ENCODE measurements around the gene LAMTOR5.

The LAMTOR5 gene

DNA sequence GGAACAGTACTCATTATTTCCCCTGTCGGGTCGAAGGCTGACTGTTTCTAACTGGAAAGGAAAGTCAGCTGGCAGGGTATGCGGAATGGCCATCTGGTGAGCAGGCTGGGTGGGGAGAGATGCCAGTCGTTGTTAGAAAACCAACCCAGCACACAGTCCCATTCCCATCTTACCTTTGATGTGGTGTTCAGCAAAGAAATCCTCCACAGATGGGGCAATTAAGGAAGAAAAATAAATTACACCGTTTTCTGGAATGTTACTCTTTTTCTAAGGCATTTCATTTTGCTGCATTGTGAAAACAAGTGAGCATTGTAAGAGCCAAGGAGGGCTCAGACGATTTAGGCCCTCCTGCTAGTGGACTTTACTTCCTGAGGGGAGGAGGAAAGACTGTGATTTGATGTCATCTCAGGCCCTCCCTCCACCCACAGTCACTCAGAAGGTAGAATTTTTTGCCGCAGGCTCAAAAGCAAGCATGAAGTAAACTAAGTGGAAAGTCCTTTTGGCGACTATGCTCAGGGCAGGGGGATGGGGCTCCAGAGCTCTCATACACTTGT lies 16.7 kb downstream of the LAMTOR5 start, which contains the start of gene SLC16A4:
SLC16A4 (minus strand) TSS at position 335 of the 554 bp plus-strand sequence. CDS start 1,703 bp downstream, outside the sequence.
- no peak for DNase-seq (ENCODE audit: extremely low read depth in 1 of 2, low read depth in 1 of 2)

DNA sequence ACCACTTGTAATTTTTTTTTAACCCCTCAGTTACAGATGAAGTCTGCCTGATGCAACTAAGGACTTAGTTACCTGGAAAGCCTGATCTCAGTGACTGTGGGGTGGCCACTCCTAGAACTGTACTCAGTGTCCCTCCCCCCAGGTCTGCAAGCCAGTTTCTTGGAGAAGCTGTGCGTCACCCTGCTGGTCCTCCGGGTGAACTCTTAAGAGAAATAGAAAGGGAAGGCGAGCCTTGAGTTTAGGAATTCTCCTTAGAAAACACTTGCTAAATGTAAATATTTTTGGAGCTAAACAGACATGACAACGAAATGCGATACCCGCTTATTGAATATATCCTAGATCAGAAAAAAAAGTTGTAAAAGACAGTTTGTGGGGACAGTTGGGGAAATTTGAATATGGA lies 17.4 kb downstream of the LAMTOR5 start:
- DNase-seq (ENCODE audit: extremely low read depth in 1 of 2, low read depth in 1 of 2), result no peak

DNA sequence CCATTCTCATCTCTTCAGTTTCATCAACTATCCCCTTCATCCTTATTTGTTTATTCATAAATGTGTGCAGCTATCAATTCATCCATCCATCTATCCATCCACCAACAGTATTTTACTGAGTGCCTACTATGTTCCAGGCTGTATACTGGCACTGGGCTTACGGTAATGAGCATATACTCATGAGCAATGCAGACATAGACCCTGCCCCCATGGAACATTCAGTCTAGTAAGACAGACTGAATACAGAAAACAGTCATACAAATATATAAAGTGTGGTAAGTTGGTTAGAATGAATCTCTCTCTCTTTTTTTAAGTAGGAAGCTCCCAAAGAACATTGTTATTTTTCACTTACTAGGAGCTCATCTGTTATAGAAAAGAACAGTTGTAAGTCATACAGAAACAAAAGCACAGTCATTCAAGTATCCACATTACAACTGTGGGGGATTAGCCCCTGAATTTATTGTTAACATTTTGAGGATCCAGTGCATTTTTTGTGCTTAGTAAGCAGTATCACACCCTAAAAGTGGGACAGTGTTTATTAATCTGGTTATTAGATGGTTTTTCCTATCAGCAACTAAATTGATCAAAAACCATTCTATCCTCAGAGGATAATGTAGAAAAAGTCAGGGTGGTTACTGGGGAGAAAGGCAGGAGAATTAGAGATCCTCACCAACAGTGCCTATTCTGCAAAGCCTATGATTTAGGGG lies 20.3 kb downstream of the LAMTOR5 start:
- DNase-seq (ENCODE audit: extremely low read depth in 1 of 2, low read depth in 1 of 2), result no peak

DNA sequence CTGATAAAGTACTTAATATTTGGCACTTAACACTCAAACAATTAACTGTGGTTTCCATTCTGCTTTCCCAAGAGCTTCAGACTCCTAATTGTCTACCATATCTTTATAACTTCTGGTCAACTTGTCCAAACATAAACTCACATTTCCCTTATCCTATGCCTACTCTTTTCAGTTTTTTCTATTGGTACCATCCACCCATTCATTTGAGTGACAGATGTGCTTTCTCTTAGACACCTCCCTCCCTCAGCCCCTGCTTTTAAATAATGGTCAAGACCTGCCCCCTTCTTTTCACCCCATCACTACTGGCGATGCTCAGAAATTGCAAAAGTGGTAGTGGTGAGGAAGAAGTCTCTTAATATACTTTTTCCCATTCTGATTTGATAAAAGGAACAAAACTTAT lies 22.1 kb downstream of the LAMTOR5 start:
- no peak for DNase-seq (ENCODE audit: extremely low read depth in 1 of 2, low read depth in 1 of 2)

DNA sequence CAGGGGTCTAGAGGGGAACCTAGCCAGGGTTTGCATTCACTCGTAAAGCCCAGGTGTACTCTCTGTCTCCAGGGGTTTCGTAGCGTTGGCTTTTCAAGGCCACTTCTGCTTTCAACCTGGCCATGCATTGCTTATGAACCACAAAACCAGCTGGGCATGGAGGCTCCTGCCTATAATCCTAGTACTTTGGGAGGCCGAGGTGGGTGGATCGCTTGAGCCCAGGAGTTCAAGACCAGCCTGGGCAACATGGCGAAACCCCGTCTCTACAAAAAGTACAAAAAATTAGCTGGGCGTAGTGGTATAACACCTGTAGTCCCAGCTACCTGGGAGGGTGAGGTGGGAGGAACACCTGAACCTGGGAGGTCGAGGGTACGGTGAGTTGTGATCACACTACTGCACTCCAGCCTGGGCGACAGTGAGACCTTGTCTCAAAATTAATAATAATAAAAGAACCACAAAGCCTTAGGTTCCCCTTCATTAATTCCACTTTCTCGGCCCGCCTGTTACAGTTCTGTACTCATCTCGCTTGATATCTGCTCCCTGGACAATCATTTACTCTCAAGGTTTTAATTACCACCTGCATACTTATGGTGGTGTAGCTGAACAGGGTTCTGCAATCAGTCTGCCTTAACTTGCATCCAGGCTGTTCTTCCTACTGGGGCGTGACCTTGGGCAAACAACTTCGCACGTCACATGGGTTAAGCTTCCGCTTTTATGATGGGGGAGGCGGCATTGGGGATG lies 22.7 kb downstream of the LAMTOR5 start:
- DNase-seq (ENCODE audit: extremely low read depth in 1 of 2, low read depth in 1 of 2), result no peak

DNA sequence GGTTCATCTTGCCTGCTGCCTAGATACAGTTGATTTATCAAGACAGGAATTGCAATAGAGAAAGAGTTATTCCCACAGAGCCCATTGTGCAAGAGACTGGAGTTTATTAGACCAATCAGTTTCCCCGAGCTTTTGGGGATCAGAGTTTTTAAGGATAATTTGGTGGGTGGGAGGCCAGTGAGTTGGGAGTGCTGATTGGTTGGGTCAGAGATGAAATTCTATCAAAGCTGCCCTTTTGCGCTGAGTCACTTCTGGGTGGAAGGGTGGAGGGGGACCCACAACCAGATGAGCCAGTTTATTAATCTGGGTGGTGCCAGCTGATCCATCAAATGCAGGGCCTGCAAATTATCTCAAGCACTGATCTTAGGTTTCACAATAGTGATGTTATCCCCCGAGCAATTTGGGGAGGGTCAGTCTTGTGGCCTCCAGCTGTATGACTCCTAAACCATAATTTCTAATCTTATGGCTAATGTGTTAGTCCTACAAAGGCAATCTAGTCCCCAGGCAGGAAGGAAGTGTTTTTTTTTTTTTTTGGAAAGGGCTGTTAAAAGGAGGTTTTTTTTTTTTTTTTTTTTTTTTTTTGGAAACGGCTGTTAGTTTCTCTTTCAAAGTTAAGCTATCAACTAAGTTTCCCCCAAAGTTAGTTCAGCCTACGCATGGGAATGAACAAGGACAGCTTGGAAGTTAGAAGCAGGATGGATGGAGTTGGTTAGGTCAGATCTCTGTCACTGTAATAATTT lies 24.1 kb downstream of the LAMTOR5 start:
- no peak for DNase-seq (ENCODE audit: extremely low read depth in 1 of 2, low read depth in 1 of 2)

DNA sequence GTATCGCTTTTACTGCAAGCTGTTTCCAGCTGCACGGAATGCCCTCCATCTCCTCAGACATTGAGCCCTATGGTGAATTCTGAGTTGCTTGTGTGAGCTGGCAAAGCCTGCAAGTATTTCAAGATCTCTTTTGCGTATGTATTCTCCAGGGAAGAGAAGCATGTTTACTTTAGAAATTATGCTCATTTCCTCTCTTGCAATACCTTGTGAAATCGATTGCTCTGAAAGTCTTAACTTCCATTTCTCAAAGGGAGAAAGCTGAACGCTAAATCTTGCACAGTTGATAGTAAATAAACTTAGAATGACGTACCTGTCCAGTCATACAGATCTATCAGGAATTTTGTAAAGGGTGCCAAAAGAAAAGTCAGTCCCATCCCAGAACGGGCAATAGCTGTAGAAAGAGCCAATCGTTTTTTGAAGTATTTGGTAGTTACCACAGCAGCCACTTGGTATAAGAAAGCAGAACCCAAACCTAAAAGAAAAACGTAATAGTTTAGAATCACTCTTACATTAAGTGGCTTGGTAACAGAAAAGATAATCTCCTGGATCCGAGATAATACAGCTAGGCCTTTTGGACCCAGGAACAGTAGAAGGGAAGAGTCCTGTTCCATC lies 26.7 kb downstream of the LAMTOR5 start:
- DNase-seq (ENCODE audit: extremely low read depth in 1 of 2, low read depth in 1 of 2), result no peak

DNA sequence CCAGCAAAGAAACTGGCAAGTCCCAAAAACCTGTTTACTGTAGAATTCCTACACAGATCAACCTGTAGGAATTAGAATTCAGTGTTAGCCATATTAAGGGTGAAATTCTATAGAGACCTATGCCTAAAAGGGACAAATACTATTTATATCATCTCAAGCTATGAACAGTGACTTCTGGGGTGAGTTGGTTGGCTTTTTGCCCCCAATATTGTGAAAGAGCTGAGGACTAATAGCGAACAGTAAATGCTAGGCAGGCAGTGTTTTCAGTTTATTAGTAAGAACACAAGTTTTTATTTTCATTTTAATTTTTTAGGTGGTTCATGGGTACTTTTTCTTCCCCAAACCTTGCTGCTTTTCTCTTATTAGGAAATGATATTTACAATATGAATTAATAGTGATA lies 32.0 kb downstream of the LAMTOR5 start:
- DNase-seq (ENCODE audit: extremely low read depth in 1 of 2, low read depth in 1 of 2), result no peak

DNA sequence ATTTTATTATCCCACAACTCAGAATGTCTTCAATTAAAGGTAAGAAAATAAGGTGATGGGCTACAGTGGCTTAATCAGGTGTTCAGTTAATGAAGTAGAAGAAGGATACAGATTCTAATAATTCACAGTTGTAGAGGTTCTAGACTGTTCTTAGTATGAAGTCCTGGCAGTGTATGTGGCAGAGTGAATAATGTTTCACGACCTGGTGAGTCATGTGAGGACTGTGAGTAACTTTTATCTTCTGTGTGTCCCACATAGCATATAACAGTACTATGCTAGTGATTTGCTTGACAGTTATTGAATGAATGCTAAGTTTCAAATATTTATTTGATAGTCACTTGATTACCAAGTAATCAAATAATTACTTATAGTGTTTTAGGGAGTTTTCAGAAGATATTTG lies 36.7 kb downstream of the LAMTOR5 start:
- no peak for DNase-seq (ENCODE audit: extremely low read depth in 1 of 2, low read depth in 1 of 2)

DNA sequence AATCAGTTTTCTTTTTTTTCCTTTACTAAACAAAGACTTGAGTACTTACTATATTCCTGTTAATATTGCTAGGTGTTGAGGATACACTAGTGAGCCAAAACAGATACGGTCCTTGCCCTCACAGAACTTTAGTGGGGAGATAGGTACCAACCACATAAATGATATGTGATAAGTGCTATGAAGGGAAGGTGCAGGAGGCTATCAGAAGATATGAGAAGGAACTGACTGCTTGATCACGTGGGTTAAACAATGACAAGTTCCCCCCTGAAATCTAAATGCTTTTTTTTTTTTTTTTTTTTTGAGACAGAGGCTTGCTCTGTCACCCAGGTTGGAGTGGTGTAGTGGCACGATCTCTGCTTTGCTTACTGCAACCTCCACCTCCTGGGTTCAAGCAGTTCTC lies 43.3 kb downstream of the LAMTOR5 start:
- DNase-seq (ENCODE audit: extremely low read depth in 1 of 2, low read depth in 1 of 2), result no peak

DNA sequence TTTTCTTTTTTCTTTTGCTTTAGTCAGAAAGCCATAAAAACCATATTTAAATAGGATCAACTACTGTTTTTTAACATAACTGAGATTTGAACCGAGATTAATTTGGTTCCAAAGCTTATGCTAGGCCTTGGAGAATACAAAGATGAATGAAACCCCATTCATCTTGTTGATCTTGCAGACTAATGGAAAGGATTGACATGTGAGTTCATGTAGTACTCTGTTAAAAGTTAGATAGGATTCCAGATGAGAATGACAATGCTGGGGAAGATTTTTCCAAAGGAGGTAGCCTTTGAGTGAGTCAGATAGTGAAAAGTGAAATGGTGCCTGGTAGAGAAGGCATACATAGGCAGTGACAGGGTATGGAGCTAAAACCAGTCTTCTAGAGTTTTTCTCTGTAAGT lies 45.6 kb downstream of the LAMTOR5 start:
- DNase-seq (ENCODE audit: extremely low read depth in 1 of 2, low read depth in 1 of 2), result no peak

DNA sequence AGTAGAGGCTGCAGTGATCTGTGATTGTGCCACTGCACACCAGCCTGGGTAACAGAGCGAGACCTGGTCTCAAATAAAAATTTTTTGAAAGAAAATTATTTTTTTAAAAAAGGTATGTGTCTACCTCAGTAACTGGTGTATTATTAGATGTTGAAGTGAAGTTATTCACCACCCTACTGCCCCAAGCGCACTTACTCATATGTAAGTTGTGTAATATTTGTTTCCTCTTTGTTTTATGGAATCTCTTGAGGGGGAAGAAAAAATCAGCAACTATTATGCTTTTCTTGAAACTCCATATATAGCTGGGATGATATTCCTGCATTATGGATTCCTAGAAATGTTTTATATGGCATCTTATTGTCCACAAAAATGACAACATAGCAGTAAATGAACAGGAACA lies 47.1 kb downstream of the LAMTOR5 start:
- no peak for DNase-seq (ENCODE audit: extremely low read depth in 1 of 2, low read depth in 1 of 2)

DNA sequence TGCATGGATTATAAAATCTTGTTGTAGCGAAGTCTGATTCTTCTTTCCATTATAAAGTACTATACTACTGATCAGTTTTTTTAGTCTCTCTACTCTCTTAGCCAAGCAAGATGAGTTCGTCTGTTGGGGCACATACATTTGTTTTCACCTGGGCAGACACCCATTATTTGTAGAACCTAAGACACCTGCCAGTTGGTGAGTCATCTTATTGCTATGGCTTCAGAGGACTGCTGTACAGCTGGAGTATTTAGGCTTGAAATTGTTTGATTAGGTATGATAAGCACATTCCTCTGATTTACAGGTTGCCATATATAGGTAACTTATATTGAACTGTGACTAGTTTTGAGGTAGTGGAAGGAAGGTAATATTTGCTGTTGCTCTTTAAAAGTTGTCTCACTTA lies 51.1 kb downstream of the LAMTOR5 start:
- DNase-seq (ENCODE audit: extremely low read depth in 1 of 2, low read depth in 1 of 2), result no peak

DNA sequence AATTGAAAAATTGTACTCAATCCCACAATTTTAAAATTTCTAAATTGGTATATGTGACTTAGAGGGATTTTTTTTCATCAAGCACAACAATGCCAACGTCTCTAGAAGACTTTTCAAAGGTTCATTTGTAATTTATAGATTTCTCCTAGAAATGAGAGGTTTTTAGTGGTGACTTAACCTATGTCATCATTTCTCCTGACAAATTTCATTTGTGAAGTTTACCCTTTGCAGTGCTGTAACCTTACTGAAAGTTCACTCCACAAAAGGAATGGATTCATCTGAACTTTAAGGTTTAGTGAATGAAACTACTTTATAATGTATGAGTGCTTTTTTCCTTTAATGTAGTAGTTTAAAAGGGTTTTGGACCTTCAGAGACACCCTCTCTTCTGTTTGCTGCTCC lies 52.2 kb downstream of the LAMTOR5 start:
- no peak for DNase-seq (ENCODE audit: extremely low read depth in 1 of 2, low read depth in 1 of 2)
